Muscle layer of colon (tissue), 2 donors: ENCODE measurements around the gene FSTL1.

Experiments
- H3K27ac ChIP-seq: one replicate; pipeline ENCODE4 v1.7.0; 2013; ENCODE audit warnings: low read depth, mild to moderate bottlenecking, low read length, moderate library complexity
- H3K27me3 ChIP-seq, 2 donors: one replicate each; pipeline ENCODE4 v1.7.0; 2013; ENCODE audit warnings: low read length in 2 of 2, mild to moderate bottlenecking in 2 of 2; ENCODE audit not compliant: insufficient read depth in 2 of 2, control insufficient read depth in 1 of 2
- H3K36me3 ChIP-seq: one replicate; pipeline ENCODE4 v1.7.0; 2013; ENCODE audit warnings: mild to moderate bottlenecking, low read length; ENCODE audit not compliant: insufficient read depth
- H3K4me1 ChIP-seq: one replicate; pipeline ENCODE4 v1.7.0; 2013; ENCODE audit warnings: mild to moderate bottlenecking, low read length; ENCODE audit not compliant: insufficient read depth
- H3K4me3 ChIP-seq, 2 donors: one replicate each; pipeline ENCODE4 v1.7.0; 2013; ENCODE audit warnings: low read length in 2 of 2, low read depth in 1 of 2, mild to moderate bottlenecking in 1 of 2, moderate library complexity in 1 of 2
- H3K9ac ChIP-seq: one replicate; pipeline ENCODE4 v1.7.0; 2013; ENCODE audit warnings: low read length
- H3K9me3 ChIP-seq: one replicate; pipeline ENCODE4 v1.7.0; 2013; ENCODE audit warnings: mild to moderate bottlenecking, low read length
- donor health status: abdominal sarcoma.
- donor health status: Adenocarcinoma of cecum.

Gene FSTL1

DNA sequence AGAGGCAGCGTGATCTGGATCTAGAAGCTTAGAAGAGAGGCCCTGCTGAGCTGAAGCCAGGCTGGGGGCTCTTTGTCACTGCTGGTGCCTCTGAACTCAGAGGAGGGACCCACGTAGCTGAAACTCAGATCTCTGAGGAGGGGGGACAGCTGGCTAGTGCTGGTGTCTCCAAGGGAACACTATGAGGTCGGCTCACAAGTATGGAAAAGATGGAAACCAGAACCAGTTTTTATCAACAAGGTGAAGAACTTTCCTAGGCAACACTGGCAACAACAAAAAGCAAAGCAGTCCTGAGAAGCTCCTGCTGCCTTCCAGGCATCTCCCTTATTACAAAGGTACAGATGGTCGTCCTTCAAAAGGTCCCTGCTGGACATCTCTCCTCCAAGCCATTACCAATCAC is 27.0 kb upstream of the FSTL1 start:
- Histone ChIP-seq H3K27me3 (no peaks in the 10 kb centered on the region), H3K4me3 (peak overlapping the region in 1 of 2 donors; percentile 22), H3K36me3 (no peaks in the 10 kb centered on the region), H3K9me3 (no peaks in the 10 kb centered on the region), H3K4me1 (peaks cover 42% of the 10 kb centered on the region), H3K9ac (peak overlapping the region; percentile 25), H3K27ac (peak overlapping the region; percentile 71)

DNA sequence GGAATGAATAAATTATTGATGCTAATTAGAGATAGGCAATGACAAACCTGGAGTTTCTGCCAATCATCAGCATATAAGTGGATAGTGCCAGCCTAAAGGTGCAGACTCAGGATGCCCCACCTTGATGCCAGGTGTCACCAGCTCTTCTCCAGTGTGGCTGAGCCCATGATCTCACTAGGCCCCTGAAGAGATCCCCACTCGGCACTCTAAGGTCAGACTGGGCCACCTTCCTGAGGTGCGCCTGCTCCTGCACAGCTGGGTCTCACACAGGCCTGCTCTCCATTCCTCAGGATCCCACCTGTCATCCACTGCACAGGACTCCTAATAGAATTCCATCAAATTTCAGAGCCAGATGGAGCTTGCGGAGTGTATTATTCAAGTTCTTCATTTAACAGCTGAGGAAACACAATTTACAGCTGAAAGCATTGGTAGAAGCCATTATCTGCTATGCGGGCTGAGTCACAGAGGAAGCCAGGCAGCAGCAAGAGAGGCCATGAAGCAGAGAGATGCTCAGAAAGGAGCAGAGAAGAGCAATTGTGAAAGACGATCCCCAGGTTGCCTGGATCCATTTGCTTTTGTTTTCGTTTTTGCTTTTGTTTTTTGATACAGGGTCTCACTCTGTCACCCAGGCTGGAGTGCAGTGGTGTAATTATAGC is 25.1 kb upstream of the FSTL1 start:
- Histone ChIP-seq H3K4me3 (no peak overlapping the region), H3K27me3 (no peaks in the 10 kb centered on the region), H3K36me3 (no peaks in the 10 kb centered on the region), H3K27ac (no peak overlapping the region), H3K4me1 (peaks cover 55% of the 10 kb centered on the region), H3K9ac (no peak overlapping the region), H3K9me3 (no peaks in the 10 kb centered on the region)

GRCh38 chr3:120473896-120474675 is 23.3 kb upstream of the FSTL1 start:
- H3K4me3 ChIP-seq: no peak overlapping the region
- H3K27ac ChIP-seq: no peak overlapping the region
- H3K27me3 ChIP-seq: no peaks in the 10 kb centered on the region
- H3K36me3 ChIP-seq: no peaks in the 10 kb centered on the region
- no peaks in the 10 kb centered on the region for H3K9me3 ChIP-seq
- peaks cover 69% of the 10 kb centered on the region for H3K4me1 ChIP-seq
- H3K9ac ChIP-seq: no peak overlapping the region

DNA sequence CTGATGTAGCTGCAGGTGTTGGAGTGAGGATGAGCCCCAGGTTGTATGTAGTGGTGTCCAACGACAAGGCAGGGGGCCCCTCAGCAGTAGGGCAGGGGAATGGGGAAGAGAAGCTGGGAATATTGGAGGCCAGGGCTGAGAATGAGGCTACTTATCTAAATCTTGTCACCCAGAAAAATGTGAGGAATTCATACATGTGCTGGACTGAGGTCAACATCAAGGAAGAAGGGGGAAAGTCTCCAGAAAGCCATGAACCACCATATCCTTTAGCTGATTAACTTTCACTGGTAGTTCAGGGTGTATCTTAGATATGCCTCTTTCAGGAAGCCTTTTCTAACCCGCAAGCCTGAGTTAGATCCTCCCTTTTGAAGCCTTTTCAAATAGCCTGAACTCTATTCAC is 22.6 kb upstream of the FSTL1 start:
- Histone ChIP-seq H3K27ac (no peak overlapping the region), H3K9ac (no peak overlapping the region), H3K4me1 (peaks cover 63% of the 10 kb centered on the region), H3K36me3 (no peaks in the 10 kb centered on the region), H3K27me3 (no peaks in the 10 kb centered on the region), H3K4me3 (no peak overlapping the region), H3K9me3 (no peaks in the 10 kb centered on the region)

DNA sequence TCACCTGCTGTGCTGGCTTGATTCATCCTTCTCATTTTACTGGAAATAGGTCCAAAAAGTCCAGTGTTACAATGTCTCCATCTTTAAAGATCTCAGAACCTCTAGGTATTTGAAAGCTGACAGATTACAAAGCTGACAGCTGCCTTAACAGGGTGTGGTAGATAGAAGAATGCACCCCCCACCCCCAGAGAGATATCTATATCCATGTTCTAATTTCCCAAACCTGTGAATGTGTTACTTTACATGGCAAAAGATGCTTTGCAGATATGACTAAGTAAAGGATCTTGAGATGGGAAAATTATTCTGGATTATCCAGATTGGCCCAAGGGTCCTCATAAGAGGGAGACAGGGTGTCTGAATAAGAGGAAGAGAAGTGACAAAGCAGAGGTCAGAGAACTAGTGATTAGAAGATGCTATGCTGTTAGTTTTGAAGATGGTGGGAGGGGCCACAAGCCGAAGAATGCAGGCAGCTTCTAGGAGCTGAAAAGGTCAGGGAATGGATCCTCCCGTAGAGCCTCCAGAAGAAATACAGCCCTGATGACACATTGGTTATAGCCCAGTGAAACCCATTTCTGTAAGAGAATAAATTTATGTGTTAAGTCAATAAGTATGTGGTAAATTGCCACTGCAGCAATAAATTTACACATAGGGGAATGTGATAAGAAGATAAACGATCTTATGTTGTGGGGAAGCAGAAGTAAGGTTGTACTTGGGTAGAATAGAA is 21.5 kb upstream of the FSTL1 start:
- Histone ChIP-seq H3K9me3 (no peaks in the 10 kb centered on the region), H3K4me1 (peaks cover 53% of the 10 kb centered on the region), H3K9ac (no peak overlapping the region), H3K27me3 (no peaks in the 10 kb centered on the region), H3K36me3 (no peaks in the 10 kb centered on the region), H3K4me3 (peak overlapping the region in 1 of 2 donors; percentile 2), H3K27ac (no peak overlapping the region)

GRCh38 chr3:120471643-120472042 is 20.9 kb upstream of the FSTL1 start:
- Histone ChIP-seq H3K9ac (no peak overlapping the region), H3K4me3 (no peak overlapping the region), H3K27me3 (no peaks in the 10 kb centered on the region), H3K27ac (no peak overlapping the region), H3K4me1 (peaks cover 46% of the 10 kb centered on the region), H3K36me3 (no peaks in the 10 kb centered on the region), H3K9me3 (no peaks in the 10 kb centered on the region)

DNA sequence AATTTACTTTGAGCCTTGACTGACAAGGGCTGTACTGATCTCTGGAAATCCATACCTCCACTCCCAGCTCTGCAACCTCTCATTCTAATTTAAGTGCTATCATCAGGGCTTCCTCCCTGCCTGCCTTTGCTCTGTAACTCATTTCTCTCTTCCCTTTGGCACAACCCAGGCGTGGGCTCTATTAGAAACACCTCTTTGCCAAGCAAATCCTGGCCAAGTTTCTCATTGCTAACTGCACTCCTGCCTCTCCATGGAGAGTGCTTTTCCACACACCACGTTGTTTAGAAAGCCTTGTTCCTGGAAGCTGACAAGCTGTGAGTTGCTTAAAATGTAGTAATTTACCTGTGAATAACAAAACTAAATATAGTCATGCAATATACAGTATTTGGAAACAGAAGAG is 20.1 kb upstream of the FSTL1 start:
- Histone ChIP-seq H3K36me3 (no peaks in the 10 kb centered on the region), H3K4me3 (no peak overlapping the region), H3K4me1 (peaks cover 40% of the 10 kb centered on the region), H3K9me3 (no peaks in the 10 kb centered on the region), H3K9ac (no peak overlapping the region), H3K27ac (peak overlapping the region; percentile 68), H3K27me3 (no peaks in the 10 kb centered on the region)

DNA sequence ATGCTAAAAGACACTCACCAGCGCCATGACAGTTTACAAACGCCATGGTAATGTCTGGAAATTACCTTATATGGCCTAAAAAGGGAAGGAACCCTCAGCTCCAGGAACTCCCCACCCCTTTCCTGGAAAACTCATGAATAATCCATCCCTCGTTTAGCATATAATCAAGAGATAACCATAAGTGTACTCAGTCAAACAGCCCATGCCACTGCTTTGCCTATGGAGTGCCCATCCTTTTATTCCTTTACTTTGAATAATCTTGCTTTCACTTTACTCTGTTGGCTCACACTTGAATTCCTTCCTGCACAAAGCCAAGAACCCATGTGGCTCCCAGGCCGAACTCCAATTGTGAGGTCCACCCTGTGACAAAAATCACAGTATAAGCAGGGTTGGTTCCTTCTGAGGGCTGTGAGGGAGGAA is 19.1 kb upstream of the FSTL1 start:
- Histone ChIP-seq H3K9ac (no peak overlapping the region), H3K4me3 (no peak overlapping the region), H3K9me3 (no peaks in the 10 kb centered on the region), H3K4me1 (peaks cover 38% of the 10 kb centered on the region), H3K27me3 (no peaks in the 10 kb centered on the region), H3K36me3 (no peaks in the 10 kb centered on the region), H3K27ac (peak overlapping the region; percentile 68)

DNA sequence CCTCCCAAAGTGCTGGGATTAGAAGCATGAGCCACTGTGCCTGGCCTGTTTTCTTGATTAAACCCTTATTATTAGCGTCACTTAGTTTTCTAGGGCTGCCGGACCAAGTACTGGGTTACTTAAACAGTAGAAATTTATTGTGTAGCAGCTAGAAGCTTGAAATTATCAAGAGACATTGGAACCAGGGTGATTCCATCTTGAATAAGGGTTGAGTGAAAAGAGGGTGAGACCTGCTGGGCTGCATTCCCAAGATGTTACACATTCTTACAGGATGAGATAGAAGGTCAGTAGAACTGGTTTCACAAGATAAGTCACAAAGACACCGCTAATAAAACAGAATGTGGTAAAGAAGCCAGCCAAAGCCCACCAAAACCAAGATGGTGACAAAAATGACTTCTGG is 18.6 kb upstream of the FSTL1 start:
- H3K9ac ChIP-seq: no peak overlapping the region
- no peak overlapping the region for H3K27ac ChIP-seq
- no peaks in the 10 kb centered on the region for H3K27me3 ChIP-seq
- H3K4me1 ChIP-seq: peaks cover 34% of the 10 kb centered on the region
- no peaks in the 10 kb centered on the region for H3K9me3 ChIP-seq
- no peaks in the 10 kb centered on the region for H3K36me3 ChIP-seq
- no peak overlapping the region for H3K4me3 ChIP-seq

DNA sequence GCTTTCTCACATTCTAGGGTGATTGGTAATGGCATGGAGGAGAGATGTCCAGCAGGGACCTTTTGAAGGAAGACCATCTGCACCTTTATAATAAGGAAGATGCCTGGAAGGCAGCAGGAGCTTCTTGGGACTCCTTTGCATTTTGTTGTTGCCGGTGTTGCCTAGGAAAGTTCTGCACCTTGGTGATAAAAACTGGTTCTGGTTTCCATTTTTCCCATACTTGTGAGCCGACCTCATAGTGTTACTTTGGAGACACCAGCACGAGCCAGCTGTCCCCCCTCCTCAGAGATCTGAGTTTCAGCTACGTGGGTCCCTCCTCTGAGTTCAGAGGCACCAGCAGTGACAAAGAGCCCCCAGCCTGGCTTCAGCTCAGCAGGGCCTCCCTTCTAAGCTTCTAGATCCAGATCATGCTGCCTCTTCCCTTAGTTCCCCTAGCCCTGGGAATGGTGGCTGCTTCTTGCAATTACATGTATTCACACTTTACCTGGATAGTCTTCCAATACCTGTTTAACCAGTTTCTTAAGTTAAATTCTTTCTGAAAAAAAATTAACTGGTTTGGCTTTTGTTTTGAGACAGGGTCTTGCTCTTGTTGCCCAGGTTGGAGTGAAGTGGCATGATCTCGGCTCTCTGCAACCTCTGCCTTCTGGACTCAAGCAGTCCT is 18.0 kb upstream of the FSTL1 start:
- H3K27me3 ChIP-seq: no peaks in the 10 kb centered on the region
- H3K4me3 ChIP-seq: no peak overlapping the region
- no peak overlapping the region for H3K9ac ChIP-seq
- H3K4me1 ChIP-seq: peaks cover 29% of the 10 kb centered on the region
- no peaks in the 10 kb centered on the region for H3K36me3 ChIP-seq
- H3K27ac ChIP-seq: no peak overlapping the region
- no peaks in the 10 kb centered on the region for H3K9me3 ChIP-seq

GRCh38 chr3:120462409-120462959 is 11.7 kb upstream of the FSTL1 start:
- no peak overlapping the region for H3K4me3 ChIP-seq
- no peaks in the 10 kb centered on the region for H3K9me3 ChIP-seq
- no peaks in the 10 kb centered on the region for H3K36me3 ChIP-seq
- H3K27ac ChIP-seq: no peak overlapping the region
- H3K9ac ChIP-seq: no peak overlapping the region
- no peaks in the 10 kb centered on the region for H3K27me3 ChIP-seq
- peaks cover 5% of the 10 kb centered on the region for H3K4me1 ChIP-seq
